ENCODE data around the gene NCS1.

Gene NCS1

DNA sequence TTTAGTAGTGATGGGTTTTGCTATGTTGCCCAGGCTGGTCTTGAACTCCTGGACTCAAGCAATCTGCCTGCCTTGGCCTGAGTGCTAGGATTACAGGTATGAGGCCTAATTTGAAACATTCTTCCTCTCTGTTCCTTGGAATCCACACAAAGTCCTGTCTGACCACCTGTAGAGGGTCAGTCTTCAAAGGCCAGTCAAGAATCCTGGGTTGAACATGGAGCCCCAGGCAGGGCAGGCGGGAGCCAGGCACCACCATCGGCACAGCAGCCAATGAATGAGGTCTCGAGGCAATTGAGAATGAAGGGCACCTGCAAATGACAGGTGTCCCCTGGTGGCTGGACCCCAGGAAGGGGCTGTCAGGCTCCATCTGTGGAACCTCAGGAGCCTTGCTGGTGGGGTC, 17.4 kb upstream of the NCS1 start:
- DNase-seq (ENCODE audit: extremely low read depth, low read depth): no peak
- TF ChIP-seq, protein P1, sequence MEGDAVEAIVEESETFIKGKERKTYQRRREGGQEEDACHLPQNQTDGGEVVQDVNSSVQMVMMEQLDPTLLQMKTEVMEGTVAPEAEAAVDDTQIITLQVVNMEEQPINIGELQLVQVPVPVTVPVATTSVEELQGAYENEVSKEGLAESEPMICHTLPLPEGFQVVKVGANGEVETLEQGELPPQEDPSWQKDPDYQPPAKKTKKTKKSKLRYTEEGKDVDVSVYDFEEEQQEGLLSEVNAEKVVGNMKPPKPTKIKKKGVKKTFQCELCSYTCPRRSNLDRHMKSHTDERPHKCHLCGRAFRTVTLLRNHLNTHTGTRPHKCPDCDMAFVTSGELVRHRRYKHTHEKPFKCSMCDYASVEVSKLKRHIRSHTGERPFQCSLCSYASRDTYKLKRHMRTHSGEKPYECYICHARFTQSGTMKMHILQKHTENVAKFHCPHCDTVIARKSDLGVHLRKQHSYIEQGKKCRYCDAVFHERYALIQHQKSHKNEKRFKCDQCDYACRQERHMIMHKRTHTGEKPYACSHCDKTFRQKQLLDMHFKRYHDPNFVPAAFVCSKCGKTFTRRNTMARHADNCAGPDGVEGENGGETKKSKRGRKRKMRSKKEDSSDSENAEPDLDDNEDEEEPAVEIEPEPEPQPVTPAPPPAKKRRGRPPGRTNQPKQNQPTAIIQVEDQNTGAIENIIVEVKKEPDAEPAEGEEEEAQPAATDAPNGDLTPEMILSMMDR (IDR thresholded peaks at IDR 0.05; ENCODE audit: low read depth, low read length, missing control alignments): no peak
- no peak overlapping the region for H3K4me3 ChIP-seq (replicated peaks; ENCODE audit: low read depth, low read length)

DNA sequence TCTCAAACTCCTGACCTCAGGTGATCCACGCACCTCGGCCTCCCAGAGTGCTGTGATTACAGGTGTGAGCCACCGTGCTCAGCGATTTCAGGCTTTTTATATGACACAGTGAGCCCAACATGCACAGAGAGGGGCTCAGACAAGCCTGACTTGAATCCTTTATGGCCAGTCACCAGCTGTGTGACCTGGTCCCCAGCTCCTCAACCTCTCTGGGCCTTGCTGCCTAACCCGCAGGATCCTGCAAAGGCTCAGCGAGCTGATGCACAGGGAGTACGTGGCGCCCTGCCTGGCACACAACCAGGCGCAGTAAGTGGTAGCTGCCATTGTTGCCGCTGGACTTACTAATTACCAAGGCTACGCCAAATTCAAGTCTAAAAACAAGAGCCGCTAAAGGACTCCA, 16.6 kb upstream of the NCS1 start:
- TF ChIP-seq, protein P1 (IDR thresholded peaks at IDR 0.05; ENCODE audit: low read depth, low read length, missing control alignments): no peak
- no peak overlapping the region for H3K4me3 ChIP-seq (replicated peaks; ENCODE audit: low read depth, low read length)
- no peak for DNase-seq (ENCODE audit: extremely low read depth, low read depth)

DNA sequence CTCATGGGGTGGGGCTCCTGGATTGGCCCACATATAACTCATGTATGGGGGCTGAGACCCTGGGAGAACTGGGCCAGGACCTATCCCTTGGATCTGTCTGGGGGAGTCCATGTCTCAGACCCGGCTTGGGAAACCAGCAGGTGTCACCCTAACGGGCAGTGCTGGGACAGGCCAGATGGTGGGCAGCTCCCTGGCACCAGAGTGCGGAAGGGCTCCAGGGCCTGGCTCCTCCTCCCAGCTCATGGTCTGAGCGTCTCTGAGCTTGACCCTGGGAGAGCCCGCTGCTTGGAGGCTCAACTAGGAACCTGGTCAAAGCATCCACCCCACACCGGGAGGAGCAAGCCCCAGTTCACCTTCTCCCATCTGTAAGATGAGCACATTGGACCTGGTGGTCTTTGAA, 15.5 kb upstream of the NCS1 start:
- H3K4me3 ChIP-seq (replicated peaks; ENCODE audit: low read depth, low read length): no peak overlapping the region
- TF ChIP-seq, protein P1 (IDR thresholded peaks at IDR 0.05; ENCODE audit: low read depth, low read length, missing control alignments): peak; percentile 24
- DNase-seq (ENCODE audit: extremely low read depth, low read depth): no peak

DNA sequence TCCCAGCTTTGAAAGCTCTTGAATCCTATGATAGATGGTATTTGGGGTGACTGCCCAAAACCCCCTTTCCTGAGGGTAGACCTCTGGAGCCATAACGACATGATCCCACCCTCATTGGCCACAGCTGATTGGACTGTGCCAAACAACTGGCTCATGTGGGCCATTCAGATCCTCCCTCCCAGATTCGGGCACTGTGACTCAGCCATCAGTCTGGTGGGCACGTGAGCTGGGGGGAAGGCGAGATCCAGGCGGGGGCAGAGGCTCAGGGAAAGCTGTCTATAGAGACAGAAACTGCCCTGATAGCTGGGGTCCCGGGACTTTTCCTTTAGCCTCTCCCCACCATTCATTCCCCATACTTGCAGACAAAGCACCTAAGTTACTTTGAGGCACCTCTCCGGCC, 15.1 kb upstream of the NCS1 start:
- TF ChIP-seq, protein P1 (IDR thresholded peaks at IDR 0.05; ENCODE audit: low read depth, low read length, missing control alignments): no peak
- no peak overlapping the region for H3K4me3 ChIP-seq (replicated peaks; ENCODE audit: low read depth, low read length)
- DNase-seq (ENCODE audit: extremely low read depth, low read depth): no peak

DNA sequence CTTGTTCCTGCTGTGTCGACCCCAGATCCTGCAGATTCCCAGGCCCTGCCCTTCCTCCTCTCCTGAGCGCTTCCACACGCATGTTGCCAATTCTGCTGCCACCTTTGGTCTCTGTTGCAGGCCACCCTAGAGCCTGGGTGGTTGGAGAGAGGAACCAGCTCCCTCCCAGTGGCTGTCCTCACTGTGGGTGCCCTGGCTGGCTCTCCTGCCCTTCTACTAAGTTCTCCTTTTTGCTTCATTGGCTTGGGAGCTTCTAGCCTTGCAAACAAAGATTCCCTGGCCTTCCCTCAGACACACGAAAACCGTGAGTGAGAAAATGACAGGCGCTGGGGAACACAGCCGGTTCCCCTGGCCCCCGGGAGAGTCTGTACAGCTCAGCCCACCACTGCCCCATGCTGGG, 14.2 kb upstream of the NCS1 start:
- TF ChIP-seq, protein P1 (IDR thresholded peaks at IDR 0.05; ENCODE audit: low read depth, low read length, missing control alignments): no peak
- no peak for DNase-seq (ENCODE audit: extremely low read depth, low read depth)
- no peak overlapping the region for H3K4me3 ChIP-seq (replicated peaks; ENCODE audit: low read depth, low read length)

DNA sequence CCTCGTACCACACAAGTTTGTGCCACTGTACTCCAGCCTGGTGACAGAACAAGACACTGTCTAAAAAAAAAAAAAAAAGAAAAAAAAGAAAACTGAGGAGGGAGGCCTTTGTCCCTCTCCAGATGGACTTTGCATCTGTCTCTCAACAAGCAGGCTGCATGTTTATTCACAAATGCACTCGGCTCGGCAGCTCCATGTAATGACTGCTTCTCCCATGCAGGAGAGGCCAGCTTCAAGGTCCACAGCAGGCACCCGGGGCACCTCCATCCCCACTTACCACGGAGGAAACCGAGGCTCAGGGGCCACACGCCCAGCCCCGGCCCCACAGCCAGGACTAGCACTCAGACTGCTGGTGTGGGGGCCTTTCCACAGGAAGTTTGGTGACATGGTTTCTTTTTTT, 13.1 kb upstream of the NCS1 start:
- no peak overlapping the region for H3K4me3 ChIP-seq (replicated peaks; ENCODE audit: low read depth, low read length)
- no peak for DNase-seq (ENCODE audit: extremely low read depth, low read depth)
- TF ChIP-seq, protein P1 (IDR thresholded peaks at IDR 0.05; ENCODE audit: low read depth, low read length, missing control alignments): no peak

DNA sequence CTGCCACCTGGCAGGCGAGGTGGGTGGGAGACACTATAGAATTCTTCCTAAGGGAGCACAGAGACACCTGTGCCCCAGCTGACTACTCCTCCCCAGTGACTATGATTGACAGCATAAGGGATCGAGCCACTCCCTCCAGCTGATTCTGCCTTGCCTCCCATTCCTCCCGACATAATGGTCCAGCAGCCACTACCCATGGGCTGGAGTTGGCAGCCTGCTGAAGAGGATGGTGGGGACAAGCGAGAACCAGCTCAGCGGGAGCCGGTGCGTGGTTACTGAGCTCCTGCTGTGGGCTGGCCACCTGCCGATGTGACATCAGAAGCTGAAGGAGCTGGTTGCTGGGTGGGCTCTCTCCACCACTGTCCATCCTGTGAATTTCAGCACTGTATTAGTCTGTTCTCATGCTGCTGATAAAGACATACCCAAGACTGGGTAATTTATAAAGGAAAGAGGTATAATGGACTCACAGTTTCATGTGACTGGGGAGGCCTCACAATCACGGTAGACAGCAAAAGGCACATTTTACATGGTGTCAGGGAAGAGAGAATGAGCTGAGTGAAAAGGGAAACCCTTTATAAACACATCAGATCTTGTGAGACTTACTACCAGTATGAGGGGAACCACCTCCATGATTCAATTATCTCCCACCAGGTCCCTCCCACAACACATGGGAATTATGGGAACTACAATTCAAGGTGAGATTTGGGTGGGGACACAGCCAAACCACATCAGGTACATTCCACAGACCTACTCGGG, 12.1 kb upstream of the NCS1 start:
- DNase-seq (ENCODE audit: extremely low read depth, low read depth): no peak
- no peak overlapping the region for H3K4me3 ChIP-seq (replicated peaks; ENCODE audit: low read depth, low read length)
- TF ChIP-seq, protein P1 (IDR thresholded peaks at IDR 0.05; ENCODE audit: low read depth, low read length, missing control alignments): no peak

Measured in HFF-Myc (cell line).